Activated CD8-positive, alpha-beta memory T cell treated with anti-CD3 and anti-CD28 coated beads, Interleukin-2, amount 50 U/mL, for 48 hours (primary cell): ENCODE data around the gene CCM2L.

Experiments used
- DNase-seq: peaks from one replicate; pipeline ENCODE4 v3.0.0-alpha.2; 2020

The CCM2L gene

DNA sequence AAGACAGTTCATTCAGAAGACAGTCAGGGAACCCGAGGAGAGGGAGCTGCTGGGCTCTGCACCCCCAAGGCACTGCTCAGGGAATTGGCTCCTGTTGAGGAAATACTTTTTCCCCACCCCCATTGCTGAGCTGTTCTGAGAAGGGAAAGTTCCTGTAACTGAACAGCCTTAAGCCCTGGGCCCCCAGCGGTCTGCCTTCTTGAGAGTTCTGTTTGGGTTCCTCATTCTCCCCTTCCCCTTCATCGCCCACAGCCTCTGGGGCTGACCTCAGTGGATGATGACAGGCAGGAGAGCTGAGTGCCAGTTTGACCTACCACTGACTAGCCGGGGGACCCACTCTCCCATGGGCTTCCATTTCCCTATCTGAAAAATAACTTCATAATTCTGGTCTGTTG is 52.5 kb downstream of the CCM2L start:
- DNase-seq: no peak

DNA sequence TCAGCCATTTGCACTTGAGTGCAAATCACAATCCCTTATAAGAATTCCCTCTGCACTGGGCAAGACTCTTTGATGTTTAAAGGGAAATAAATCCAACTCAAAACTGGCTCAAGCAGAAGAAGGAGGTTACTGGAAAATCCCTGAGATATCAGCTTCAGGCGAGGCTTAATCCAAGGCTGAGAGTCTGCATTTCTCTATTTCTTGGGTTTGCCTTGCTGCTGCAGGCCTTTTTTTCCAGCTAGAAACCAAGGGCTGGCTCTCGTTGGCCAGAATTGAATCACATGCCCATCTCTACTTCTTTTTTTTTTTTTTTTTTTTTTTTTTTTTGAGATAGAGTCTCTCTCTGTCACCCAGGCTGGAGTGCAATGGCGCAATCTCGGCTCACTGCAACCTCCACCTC is 53.5 kb downstream of the CCM2L start:
- DNase-seq: no peak

DNA sequence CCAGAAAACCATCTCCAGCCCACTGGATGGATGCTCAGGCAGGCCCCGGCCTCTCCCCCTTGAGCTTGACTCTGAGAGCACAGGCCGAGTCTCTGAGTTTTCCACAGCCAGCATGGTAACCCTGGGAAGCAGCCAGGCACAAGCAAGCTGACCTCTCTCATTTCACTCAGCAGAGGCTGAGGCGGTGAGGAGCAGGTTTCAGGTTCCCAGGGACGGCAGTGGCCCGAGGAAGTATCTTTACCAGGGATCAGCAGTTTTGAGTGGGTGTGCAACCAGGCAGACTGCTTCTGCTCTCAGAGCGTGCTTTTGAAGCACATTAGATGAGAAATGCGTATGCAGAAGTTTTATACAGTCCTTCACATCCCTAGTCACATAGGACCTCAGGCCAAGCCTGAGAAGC is 54.4 kb downstream of the CCM2L start:
- no peak for DNase-seq

DNA sequence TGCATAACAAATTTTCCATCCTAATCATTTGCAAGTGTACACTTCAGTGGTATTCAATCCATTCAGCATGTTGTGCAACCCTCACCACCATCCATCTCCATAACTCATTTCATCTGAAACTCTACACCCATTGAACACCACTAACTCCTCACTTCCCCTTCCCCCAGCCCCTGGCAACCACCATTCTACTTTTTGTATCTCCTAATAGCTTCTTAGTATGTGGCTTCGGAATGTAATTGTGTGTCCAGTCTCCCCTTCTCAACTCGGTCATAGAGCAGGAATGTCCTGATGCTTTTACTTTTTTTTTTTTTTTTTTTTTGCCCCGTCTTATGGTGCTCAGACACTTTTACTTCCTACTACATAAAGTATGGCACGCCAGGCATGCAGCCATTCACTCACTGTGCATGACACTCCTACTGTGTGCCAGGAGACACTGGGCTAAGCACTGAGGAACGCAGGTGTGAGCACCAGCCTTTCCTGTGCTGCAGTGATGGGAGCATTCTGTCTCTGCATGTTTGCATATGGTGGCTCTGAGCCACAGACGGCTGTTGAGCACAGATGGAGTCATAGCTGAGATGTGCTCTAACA is 57.1 kb downstream of the CCM2L start:
- DNase-seq: no peak

DNA sequence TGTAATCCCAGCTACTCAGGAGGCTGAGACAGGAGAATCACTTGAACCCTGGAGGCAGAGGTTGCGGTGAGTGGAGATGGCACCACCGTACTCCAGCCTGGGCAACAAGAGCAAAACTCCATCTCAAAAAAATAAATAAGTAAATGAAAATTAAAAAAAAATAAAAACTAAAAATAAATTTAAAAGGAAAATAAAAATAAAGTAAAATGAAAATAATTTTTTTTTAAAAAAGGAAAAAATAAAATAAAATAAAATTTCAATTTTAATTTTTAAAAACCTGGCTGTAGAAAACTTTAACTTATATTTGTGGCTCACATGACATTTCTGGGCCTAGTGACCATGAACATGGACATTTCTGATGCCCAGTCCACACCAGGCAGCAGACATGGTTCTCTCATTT is 57.9 kb downstream of the CCM2L start:
- DNase-seq: no peak

DNA sequence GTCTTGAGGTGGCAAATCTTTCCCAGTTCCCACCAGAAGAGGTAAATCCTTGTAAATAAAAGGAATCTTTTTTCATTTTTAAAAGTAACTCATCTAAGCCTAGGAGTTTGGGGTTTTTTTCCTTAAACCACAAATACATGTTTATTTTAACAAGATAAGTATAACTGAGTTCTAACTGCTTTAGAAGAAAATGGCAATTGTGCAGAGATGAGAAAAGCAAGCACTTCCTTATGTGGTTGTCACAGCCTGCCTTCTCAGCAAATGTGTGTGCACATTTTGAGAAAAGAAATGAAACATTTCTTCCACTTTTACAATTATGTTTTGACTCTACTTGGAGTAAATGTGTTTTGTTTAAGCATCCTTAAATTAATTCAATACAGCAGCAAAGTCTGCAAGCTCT is 59.5 kb downstream of the CCM2L start:
- DNase-seq: no peak

DNA sequence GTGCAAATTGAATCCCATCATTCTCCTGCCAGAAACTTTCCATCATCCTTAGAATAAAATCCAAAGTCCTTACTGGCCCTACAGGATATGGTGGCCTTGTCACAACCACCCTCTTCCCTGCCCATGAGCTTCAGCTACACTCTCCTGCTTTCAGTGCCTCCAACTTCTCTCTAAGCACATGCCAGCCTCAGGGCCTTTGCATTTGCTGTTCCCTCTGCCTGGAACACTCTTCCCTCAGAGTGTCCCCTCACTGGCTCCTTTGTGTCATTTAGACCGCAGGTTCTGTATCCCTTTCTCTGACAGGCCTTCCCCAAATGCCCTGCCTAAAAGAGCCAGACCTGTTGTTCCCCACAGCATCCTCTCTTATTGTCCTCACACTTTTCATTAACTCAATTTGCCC is 60.0 kb downstream of the CCM2L start:
- DNase-seq: no peak

DNA sequence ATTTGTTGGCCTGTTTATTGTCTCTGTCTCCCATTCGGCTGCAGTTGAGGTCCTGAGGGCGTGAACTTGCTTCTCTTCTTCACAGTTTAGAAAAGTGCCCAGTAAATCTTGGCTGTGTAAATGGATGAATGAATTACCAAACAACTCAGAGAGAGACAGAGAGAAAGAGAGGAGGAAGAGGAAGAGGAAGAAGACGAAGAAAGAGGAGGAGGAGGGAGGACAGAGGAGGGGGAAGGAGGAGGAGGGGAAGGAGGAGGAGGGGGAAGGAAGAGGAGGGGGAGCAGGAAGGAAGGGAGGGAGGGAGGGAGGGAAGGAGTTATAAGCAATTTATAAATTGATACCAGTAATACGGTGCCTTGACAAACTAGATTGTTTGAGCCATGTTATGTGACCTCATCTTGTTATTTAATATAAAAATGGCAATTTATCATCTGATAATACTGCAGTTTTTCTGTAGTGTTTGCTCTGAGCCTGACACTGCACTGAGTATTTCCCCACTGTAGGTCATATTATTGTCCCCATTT is 60.5 kb downstream of the CCM2L start:
- DNase-seq: no peak

DNA sequence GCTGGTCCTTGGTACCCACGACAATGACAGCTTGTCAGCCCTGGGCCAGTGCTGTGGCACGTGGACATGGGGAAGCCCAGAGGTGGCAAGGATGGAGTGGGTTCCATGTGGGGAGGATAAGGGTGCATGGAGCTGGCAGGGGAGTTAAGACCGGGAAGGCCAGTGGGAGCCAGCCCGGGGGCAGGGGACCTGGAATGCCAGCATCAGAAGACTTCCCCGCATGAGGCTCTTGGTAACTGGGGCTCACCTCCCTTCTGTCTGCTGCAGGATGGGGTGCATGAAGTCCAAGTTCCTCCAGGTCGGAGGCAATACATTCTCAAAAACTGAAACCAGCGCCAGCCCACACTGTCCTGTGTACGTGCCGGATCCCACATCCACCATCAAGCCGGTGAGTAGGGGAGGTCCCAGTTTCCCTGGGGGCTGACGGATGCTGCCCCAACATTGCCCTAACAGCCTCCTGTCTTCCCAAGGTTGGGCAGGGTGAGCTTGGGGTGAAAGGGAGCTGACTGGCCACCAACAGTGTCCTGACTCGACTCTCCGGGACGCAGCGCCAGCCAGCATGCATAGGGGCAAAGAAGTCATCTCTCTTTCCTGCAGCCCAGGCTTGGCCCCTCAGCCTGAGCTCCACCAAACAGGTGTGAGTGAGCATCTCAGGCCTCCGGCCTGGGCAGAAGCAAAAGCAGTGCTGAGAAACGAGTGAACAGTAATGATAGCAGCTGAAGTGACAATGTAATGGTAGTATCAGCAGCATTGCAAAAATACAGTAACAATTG is 61.3 kb downstream of the CCM2L start:
- DNase-seq: no peak

DNA sequence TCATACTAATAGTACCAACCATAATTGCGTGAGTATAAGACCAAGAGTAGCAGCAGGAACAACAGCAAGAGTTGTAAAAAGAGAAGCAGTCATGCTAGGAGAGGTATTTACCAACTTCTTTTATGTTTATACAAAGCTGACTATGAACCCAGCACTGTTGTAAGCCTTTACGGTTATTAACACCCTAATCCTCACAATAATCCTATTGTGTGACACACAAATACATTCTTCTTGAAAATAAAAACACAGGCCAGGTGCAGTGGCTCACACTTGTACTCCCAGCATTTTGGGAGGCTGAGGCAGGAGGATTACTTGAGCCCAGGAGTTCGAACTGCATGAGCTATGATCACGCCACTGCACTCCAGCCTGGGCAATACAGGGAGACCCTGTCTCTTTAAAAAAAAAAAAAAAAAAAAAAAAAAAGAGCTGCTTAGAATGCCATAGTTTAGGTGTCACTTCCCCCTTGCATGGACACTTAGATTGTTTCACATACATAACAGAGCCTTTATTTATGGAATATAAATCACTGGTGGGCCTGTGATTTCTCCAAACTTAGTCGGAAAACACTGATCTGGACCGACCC is 62.0 kb downstream of the CCM2L start:
- DNase-seq: no peak

DNA sequence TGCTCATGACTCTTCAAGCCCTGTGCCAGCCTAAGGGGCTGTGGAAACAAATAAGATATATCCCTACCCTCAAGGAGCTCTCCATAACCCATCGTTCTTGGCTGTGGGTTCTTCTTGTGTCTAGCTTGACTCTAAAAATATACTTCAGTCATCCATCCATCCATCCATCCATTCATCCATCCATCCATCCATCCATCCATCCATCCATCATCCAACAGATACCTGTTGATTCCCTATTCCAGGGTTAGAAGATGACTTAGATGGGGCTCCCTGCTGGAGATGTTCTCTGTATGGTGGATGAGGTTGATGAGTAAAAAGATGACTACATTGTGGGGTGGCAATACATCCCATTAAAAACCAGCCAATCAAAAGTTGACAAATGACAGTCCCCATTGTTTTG is 65.3 kb downstream of the CCM2L start:
- DNase-seq: no peak

DNA sequence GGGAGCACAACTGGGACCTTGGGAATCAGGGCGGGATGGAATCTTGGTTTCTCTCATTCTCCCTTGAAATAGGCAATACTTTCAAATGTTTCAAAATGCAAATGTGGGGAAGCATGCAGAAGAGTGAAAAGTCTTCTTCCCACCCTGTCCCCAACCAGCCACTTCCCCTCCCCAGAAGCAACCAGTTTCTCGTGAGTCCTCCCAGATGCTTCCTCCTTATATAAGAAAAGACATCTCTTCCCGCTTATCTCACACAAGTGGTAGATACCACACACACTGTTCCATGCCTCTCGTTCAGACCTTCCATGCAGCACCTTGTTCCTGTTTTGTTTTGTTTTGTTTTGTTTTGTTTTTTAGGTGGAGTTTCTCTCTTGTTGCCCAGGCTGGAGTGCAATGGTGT is 67.0 kb downstream of the CCM2L start:
- no peak for DNase-seq

DNA sequence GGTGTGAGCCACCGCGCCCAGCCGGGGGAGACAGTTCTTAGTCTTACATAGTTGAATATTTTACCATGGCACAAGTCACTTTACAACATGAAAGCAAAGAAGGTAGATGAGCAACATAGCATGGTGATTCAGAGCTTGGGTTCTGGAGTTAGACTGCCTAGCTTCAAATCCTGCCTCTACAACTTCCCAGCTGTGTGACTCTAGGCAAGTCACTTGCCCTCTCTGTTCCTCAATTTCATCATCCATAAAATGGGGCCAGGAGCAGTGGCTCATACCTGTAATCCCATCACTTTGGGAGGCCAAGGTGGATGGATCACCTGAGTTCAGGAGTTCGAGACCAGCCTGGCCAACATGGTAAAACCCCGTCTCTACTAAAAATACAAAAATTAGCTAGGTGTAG is 68.1 kb downstream of the CCM2L start:
- no peak for DNase-seq

DNA sequence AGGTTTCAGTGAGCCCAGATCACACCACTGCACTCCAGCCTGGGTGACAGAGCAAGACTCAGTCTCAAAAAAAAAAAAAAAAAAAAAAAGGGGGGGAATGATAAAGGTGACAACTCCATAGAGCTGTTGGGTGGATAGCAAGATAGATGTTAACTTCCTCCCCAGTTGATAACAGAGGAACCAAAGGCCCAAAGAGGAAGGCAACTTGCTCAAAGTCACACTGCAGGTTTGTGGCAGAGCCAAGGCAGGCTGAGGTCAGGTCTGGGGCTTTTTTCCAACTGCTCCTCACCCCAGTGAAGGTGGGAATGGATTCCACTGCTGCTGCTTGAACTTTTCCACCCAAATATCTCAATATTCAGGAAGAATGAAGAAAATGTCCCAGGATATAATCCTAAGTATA is 68.6 kb downstream of the CCM2L start:
- DNase-seq: no peak

DNA sequence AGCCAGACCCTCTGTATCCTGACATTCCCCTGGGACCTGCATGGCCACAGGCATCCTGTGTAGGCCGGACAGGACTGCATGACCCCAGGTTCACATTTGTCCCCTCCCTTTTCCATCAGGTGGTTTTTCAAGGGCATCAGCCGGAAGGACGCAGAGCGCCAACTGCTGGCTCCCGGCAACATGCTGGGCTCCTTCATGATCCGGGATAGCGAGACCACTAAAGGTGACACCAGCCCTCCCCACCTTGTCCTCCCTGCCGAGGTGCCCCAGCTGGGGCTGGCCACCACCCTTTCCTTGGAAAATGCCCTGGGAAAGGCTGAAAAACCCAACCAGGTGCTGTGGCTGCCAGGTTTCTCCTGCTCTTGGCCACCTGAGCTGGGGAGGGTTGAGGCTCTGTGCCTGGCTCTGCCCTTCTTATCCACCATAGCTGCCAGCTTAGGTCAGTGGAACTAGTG is 69.4 kb downstream of the CCM2L start:
- DNase-seq: no peak

DNA sequence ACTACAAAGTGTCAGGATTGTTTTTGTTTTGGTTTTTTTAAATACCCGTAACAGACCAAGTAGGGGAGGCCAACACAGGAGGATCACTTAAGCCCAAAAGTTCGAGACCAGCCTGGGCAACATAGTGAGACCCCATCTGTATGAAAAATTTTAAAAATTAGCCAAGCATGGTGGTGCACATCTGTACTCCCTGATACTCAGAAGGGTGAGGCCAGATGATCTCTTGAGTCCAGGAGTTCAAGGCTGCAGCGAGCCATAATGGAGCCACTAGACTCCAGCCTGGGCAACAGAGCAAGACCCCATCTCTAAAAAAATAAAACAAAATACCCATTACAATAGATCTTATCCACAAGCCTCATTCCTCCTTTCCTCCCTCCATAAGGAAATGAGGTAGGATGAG is 70.5 kb downstream of the CCM2L start:
- DNase-seq: no peak
